Fibroblast of villous mesenchyme (primary cell): ENCODE data around the gene ISM1. TPM values are rescaled to one million over a fixed set of nuclear protein-coding genes. Genes with fewer than 3 reads are reported as not detected.
A peak's percentile ranks its signal among the peaks of the same experiment; 100 is the strongest.

ENCODE experiments used
- DNase-seq: peaks from one replicate; pipeline ENCODE4 v3.0.0-alpha.2; 2010; ENCODE audit warnings: low read depth
- H3K4me3 ChIP-seq: 2 replicates; pipeline ENCODE4 v1.5.1; 2011; ENCODE audit warnings: low read depth, mild to moderate bottlenecking, low read length
- total RNA-seq: library from RNA; depleted of rRNA; stranded (reverse); fragments of >200 nt; gene quantifications from 2 replicates; pipeline ENCODE4 v1.2.3, GENCODE V29; 2012
- TF ChIP-seq, protein P1 (sequence below): IDR thresholded peaks from 2 replicates; pipeline ENCODE4 v1.5.1; 2012; ENCODE audit warnings: low read depth, mild to moderate bottlenecking, low read length; ENCODE audit not compliant: insufficient read depth

The ISM1 gene
- total RNA-seq, 1 donor = 0.43 TPM

DNA sequence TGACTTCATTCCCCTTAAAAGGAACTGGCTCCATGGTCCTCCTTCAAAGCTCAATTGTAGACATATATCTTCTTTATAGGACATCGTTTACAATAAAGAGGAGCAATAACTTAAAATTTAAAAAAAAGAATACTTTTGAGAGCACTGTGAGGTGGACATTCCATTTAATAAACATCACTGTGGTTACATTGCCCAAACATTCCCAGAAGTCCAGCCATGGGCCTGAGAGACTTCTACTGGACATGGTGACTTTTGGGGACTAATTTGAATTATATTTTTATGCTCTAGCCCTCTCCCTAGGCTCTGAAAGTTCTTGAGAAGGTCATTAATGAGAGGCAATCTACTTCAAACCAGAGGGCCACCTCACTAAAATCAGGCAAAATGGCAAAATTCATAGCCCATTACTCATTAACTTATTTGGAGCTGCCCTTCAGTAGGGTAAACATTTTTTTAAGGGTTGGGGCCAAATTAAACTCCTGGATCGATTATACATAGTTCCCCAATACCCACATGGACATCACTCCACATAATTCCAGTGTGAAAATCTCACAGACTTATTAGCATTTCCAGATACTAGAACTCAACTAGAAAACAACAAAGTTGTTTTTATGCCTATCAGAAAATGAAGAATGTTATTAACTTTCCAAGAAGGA lies 17.1 kb downstream of the ISM1 start:
- no peak for DNase-seq
- TF ChIP-seq, protein P1, sequence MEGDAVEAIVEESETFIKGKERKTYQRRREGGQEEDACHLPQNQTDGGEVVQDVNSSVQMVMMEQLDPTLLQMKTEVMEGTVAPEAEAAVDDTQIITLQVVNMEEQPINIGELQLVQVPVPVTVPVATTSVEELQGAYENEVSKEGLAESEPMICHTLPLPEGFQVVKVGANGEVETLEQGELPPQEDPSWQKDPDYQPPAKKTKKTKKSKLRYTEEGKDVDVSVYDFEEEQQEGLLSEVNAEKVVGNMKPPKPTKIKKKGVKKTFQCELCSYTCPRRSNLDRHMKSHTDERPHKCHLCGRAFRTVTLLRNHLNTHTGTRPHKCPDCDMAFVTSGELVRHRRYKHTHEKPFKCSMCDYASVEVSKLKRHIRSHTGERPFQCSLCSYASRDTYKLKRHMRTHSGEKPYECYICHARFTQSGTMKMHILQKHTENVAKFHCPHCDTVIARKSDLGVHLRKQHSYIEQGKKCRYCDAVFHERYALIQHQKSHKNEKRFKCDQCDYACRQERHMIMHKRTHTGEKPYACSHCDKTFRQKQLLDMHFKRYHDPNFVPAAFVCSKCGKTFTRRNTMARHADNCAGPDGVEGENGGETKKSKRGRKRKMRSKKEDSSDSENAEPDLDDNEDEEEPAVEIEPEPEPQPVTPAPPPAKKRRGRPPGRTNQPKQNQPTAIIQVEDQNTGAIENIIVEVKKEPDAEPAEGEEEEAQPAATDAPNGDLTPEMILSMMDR = no peak

DNA sequence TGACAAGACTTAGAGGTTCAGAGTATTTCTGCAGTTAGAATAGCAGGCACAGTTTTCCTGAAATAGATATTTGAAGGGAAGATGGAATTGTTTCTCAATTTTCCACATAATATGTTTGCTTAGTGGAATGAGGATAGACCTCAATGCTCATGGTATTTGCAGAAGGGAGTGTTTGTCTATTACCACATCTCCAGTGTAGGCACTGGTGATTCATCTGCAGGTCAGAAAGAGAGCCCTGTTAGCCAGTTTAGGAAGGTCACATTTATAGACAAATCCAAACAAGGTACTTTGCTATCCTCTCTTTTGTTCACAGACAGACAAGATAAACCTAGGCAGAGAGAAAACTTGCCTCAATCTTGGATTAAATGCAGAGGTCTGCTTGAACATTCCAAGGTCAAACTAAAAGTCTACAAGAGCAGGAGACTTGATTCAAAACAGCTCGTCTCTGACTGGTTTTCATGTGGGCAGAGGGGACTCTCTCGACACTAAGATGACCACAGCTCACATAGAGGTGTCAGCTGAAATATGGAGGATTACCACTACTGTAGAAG lies 22.8 kb downstream of the ISM1 start:
- TF ChIP-seq, protein P1 = no peak
- no peak overlapping the region for H3K4me3 ChIP-seq
- peak; percentile 12 for DNase-seq

More for the DNA sequence above, 17.1 kb downstream of the ISM1 start:
- no peak overlapping the region for H3K4me3 ChIP-seq

DNA sequence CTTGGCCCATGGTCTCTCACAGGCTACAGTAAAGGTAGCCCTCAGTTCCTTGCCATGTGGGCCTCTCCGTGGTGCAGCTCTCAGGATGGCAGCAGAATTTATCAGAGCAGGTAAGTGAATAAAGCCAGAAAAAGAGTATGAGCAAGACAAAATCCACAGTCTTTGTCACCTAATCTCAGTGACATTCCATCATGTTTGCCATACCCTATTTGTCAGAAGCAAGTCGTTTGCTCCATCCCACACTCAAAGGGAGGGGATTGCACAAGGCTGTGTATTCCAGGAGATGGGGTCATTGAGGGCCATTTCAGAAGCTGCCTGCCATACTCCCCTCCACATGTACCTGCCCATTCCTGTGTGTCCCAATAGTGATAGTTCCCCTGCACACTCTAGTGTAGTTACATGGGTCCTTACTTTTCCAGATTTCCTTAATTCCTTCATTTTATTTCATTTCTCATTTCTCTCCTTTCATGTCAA lies 24.2 kb downstream of the ISM1 start:
- no peak for DNase-seq
- TF ChIP-seq, protein P1 = no peak
- H3K4me3 ChIP-seq = no peak overlapping the region

DNA sequence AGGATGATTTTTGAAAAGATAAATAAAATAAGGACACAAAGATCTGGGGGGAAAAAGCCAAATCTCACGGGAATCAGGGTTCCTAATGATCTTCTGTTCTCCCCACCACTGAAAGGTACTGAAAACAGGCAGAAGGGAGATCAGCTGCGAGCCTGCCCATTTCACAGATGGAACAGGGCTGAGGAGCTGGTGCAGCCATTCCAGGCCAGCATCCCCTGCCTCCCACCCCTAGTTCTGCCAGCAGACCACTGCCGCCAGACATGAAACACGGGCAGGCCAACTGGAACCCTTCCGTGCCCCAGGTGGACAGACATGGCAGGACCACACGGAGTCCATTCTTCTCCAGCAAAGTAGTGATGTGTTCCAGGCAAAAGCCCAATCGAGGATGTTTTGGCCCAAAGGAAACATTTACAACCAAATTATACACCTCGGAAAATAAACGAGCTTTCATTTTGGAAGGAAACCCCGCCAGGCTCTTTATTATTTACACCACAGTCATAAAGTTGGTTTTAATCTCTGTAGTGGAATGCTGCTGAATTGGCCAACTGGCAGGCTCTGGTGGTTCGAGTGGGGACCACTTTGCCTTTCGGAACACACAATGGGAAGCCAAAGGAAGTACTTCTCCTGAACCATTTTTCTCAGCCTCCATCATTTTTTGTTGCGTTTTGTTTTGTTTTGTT lies 28.2 kb downstream of the ISM1 start:
- DNase-seq = no peak
- TF ChIP-seq, protein P1 = no peak
- no peak overlapping the region for H3K4me3 ChIP-seq

DNA sequence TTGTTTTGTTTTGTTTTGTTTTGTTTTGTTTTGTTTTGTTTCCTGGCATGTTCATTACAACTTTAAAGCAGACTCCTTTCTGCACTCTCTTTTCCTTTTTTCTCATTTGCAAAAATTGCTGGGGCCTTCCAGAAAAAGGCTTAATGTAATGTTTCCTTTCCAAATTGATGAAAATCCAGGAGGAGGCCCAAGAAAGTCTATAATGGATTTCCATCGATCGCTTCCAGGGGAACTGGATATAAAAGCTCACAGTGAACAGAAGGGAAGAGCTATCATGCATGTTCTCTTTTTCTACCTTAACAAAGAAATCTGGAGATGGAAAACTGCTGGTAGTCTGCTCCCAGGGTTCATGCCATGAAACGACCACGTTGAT lies 28.7 kb downstream of the ISM1 start:
- H3K4me3 ChIP-seq = no peak overlapping the region
- TF ChIP-seq, protein P1 = no peak
- no peak for DNase-seq

DNA sequence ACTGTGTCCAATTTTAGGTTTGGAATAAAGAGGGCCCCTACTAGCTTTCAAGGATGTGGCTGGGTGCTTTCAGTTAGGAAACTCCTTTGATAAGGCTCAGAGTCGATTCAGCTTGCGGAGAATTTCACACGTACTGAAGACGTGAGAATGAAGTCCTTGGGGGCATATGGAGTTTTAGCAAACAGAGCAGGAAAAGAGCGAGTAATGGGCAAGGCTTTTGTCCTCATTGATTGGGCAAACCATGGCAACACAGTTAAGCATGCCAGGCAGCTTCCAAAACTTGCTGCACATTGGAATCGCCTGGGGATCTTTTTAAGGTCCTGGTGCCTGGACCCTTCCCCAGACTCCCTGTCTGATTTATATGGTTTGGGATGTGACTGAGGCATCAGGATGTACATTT lies 29.2 kb downstream of the ISM1 start:
- H3K4me3 ChIP-seq = no peak overlapping the region
- TF ChIP-seq, protein P1 = no peak
- no peak for DNase-seq
